Measurements from ENCODE around the gene JUND. TPM values are rescaled to one million over a fixed set of nuclear protein-coding genes. Genes with fewer than 3 reads are reported as not detected.

Gene JUND
- total and polyA plus RNA-seq, 2 donors from 2014 or later = 117 to 181 TPM

DNA sequence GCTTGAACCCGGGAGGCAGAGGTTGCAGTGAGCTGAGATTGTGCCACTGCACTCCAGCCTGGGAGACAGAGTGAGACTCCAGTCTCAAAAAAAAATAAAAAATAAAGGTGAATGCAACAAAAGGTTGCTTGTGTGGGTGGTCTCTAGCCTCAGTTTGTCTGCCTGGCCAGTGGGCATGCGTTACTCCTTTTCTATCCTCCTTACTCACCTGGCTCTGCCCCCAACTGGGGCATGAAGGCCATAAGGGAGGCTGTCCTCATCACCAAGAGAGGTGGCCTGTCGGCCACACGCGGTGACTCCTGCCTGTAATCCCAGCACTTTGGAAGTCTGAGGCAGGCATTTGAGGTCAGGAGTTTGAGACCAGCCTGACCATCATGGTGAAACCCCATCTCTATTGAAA, 1.9 kb upstream of the JUND start:
- intact Hi-C loops (cut with DNase I) = no loop called here
- H3K4me1 ChIP-seq (ENCODE audit: control insufficient read depth in 2 of 3, insufficient read depth in 2 of 3, low read depth in 1 of 3, low read length in 3 of 3) = peaks cover 0 to 19% (median 7%) of the 10 kb centered on the region in 3 donors
- H3K4me3 ChIP-seq (ENCODE audit: low read length in 3 of 3) = no peak overlapping the region
- no peak for DNase-seq
- no peaks in the 10 kb centered on the region for H3K9me3 ChIP-seq (ENCODE audit: control insufficient read depth in 2 of 3, insufficient read depth in 1 of 3, low read length in 3 of 3)
- H3K36me3 ChIP-seq (ENCODE audit: control insufficient read depth in 2 of 3, insufficient read depth in 3 of 3, low read length in 3 of 3) = peaks cover 5 to 9% (median 8%) of the 10 kb centered on the region in 3 donors
- FAIRE-seq = no peak
- H3K27ac ChIP-seq (ENCODE audit: low read depth in 2 of 2, low read length in 2 of 2) = peak overlapping the region in 1 of 2 donors; percentile 60
- TF ChIP-seq, protein P1, sequence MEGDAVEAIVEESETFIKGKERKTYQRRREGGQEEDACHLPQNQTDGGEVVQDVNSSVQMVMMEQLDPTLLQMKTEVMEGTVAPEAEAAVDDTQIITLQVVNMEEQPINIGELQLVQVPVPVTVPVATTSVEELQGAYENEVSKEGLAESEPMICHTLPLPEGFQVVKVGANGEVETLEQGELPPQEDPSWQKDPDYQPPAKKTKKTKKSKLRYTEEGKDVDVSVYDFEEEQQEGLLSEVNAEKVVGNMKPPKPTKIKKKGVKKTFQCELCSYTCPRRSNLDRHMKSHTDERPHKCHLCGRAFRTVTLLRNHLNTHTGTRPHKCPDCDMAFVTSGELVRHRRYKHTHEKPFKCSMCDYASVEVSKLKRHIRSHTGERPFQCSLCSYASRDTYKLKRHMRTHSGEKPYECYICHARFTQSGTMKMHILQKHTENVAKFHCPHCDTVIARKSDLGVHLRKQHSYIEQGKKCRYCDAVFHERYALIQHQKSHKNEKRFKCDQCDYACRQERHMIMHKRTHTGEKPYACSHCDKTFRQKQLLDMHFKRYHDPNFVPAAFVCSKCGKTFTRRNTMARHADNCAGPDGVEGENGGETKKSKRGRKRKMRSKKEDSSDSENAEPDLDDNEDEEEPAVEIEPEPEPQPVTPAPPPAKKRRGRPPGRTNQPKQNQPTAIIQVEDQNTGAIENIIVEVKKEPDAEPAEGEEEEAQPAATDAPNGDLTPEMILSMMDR (IDR thresholded peaks at IDR 0.05; ENCODE audit: borderline replicate concordance, extremely low read depth, insufficient read depth) = no peak
- no peak overlapping the region for H3K9ac ChIP-seq (ENCODE audit: low read length in 3 of 3)
- no peaks in the 10 kb centered on the region for H3K27me3 ChIP-seq (ENCODE audit: control insufficient read depth, insufficient read depth, low read length)

DNA sequence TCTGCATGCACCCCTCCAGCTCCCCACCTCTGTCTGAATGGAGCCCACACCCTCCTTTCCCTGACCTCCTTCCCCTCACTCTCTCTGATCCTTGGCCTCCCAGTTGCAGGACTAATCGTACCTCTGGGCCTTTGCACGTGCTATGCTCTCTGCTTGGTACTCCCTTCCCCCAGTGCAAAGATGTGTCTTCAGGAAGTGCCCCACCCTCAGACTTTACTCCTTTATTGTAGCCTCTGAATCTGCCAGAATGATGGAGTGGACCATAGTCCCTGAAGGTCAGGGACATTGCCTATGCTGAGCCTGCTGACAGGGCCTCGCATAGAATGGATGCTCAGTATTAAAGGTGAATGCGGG, 1.3 kb upstream of the JUND start:
- intact Hi-C loops (cut with DNase I) = no loop called here
- H3K4me1 ChIP-seq (ENCODE audit: control insufficient read depth in 2 of 3, insufficient read depth in 2 of 3, low read depth in 1 of 3, low read length in 3 of 3) = peaks cover 0 to 24% (median 12%) of the 10 kb centered on the region in 3 donors

DNA sequence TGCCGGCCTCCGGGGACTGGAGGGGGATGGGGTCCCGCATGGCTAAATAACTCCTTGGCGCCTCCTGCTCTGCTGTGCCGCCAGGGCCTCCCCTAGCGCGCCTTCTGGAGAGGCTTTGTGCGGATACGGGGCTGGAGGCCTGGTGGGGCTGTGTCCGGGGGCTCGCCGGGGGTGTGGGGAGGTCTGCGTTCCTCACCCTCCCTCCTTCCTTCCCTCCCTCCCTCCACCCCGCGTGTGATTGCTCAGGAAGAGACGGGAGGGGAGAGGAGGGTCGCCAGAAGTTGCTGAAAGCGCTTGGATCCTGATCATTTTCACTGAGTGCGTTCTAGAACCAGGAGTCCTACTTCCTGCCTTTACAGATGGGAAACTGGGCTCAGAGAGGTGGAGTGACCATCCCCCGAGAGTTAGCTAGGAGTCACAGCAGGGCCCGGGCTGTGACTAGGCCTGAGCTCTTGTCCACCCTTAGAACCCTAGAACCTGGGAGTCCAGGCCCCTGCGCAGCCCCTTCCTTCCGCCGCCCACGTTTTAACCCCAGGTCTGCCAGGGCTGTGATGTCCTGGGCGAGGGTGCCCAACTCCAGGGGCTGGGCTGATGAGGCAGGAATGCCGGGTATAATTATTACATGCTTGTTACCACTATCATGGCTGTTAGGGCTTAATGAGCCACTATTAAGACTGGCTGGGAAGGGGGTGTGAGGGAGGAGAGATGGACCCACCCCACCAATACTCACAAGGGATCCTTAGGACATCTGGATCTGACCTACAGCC, 782 bp upstream of the JUND start:
- peak overlapping the region; percentile 41 to 73 (median 68) for H3K4me3 ChIP-seq (ENCODE audit: low read length in 3 of 3)
- DNase-seq = peak in 3 of 5 donors; percentile 91 to 97 (median 92)
- H3K27me3 ChIP-seq (ENCODE audit: control insufficient read depth, insufficient read depth, low read length) = no peaks in the 10 kb centered on the region
- H3K9ac ChIP-seq (ENCODE audit: low read length in 3 of 3) = peak overlapping the region; percentile 71 to 95 (median 85)
- intact Hi-C loops (cut with DNase I) = no loop called here
- H3K4me1 ChIP-seq (ENCODE audit: control insufficient read depth in 2 of 3, insufficient read depth in 2 of 3, low read depth in 1 of 3, low read length in 3 of 3) = peaks cover 0 to 27% (median 12%) of the 10 kb centered on the region in 3 donors
- no peak for FAIRE-seq
- H3K27ac ChIP-seq (ENCODE audit: low read depth in 2 of 2, low read length in 2 of 2) = peak overlapping the region; percentile 96 to 97
- TF ChIP-seq, protein P1 (IDR thresholded peaks at IDR 0.05; ENCODE audit: borderline replicate concordance, extremely low read depth, insufficient read depth) = no peak
- peaks cover 7 to 15% (median 8%) of the 10 kb centered on the region in 3 donors for H3K36me3 ChIP-seq (ENCODE audit: control insufficient read depth in 2 of 3, insufficient read depth in 3 of 3, low read length in 3 of 3)
- no peaks in the 10 kb centered on the region for H3K9me3 ChIP-seq (ENCODE audit: control insufficient read depth in 2 of 3, insufficient read depth in 1 of 3, low read length in 3 of 3)

More for the DNA sequence above, 1.3 kb upstream of the JUND start:
- DNase-seq (peak in 1 of 5 donors; percentile 72), FAIRE-seq (no peak)
- Histone ChIP-seq H3K27ac (ENCODE audit: low read depth in 2 of 2, low read length in 2 of 2) (peak overlapping the region; percentile 96 to 97), H3K36me3 (ENCODE audit: control insufficient read depth in 2 of 3, insufficient read depth in 3 of 3, low read length in 3 of 3) (peaks cover 7 to 15% (median 8%) of the 10 kb centered on the region in 3 donors), H3K4me3 (ENCODE audit: low read length in 3 of 3) (peak overlapping the region; percentile 41 to 73 (median 68)), H3K27me3 (ENCODE audit: control insufficient read depth, insufficient read depth, low read length) (no peaks in the 10 kb centered on the region), H3K9me3 (ENCODE audit: control insufficient read depth in 2 of 3, insufficient read depth in 1 of 3, low read length in 3 of 3) (no peaks in the 10 kb centered on the region), H3K9ac (ENCODE audit: low read length in 3 of 3) (peak overlapping the region; percentile 71 to 95 (median 85))
- TF ChIP-seq, protein P1 (IDR thresholded peaks at IDR 0.05; ENCODE audit: borderline replicate concordance, extremely low read depth, insufficient read depth) = no peak
